ENCODE measurements around the gene ABLIM3. TPM values are rescaled to one million over a fixed set of nuclear protein-coding genes. Genes with fewer than 3 reads are reported as not detected.

Gene ABLIM3
- total RNA-seq, 3 donors from 2014 or later (not counting 1 experiment from before 2014, with no cell fraction given), result 0.41 to 2.4 (median 1.2) TPM

DNA sequence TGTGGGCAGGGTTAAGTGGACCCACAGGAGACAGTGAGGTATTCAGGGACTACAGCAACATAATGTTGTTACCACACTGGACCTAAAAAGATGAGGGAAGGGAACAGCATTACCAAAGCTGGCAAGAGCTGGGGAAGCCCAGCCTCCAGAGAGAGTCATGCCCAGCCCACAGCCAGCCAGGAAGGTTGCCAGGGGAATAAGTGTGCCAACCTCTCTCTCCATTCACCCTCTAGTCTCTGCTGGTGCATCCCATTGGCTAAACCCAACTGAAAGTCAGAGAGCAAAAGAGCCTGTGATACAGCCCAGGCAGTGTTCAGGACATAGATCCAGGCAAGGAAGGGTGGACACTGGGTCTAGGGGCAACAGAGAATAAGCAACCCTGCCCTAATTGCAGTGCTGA is 94.5 kb downstream of the ABLIM3 start:
- H3K4me3 Mint-ChIP-seq, result no peak overlapping the region
- peaks cover 10 to 12% of the 10 kb centered on the region in 2 donors for H3K4me1 Mint-ChIP-seq
- DNase-seq (no peak), ATAC-seq (no peak)
- Histone ChIP-seq H3K4me3 (ENCODE audit: low read length) (no peak overlapping the region), H3K27me3 (ENCODE audit: control insufficient read depth, insufficient read depth, low read length) (no peaks in the 10 kb centered on the region), H3K9me3 (ENCODE audit: control insufficient read depth, insufficient read depth, low read length) (no peaks in the 10 kb centered on the region), H3K4me1 (ENCODE audit: control insufficient read depth, insufficient read depth, low read length) (peaks cover 11% of the 10 kb centered on the region), H3K36me3 (ENCODE audit: control insufficient read depth, insufficient read depth, low read length) (no peaks in the 10 kb centered on the region), H3K27ac (ENCODE audit: low read length) (no peak overlapping the region)
- no peak overlapping the region for H3K27ac Mint-ChIP-seq
- H3K36me3 Mint-ChIP-seq, result no peaks in the 10 kb centered on the region
- TF ChIP-seq, protein P1, sequence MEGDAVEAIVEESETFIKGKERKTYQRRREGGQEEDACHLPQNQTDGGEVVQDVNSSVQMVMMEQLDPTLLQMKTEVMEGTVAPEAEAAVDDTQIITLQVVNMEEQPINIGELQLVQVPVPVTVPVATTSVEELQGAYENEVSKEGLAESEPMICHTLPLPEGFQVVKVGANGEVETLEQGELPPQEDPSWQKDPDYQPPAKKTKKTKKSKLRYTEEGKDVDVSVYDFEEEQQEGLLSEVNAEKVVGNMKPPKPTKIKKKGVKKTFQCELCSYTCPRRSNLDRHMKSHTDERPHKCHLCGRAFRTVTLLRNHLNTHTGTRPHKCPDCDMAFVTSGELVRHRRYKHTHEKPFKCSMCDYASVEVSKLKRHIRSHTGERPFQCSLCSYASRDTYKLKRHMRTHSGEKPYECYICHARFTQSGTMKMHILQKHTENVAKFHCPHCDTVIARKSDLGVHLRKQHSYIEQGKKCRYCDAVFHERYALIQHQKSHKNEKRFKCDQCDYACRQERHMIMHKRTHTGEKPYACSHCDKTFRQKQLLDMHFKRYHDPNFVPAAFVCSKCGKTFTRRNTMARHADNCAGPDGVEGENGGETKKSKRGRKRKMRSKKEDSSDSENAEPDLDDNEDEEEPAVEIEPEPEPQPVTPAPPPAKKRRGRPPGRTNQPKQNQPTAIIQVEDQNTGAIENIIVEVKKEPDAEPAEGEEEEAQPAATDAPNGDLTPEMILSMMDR (IDR thresholded peaks at IDR 0.05), result no peak
- peaks cover 0 to 10% of the 10 kb centered on the region in 2 donors for H3K27me3 Mint-ChIP-seq (ENCODE audit: low read depth in 2 of 2)
- H3K9me3 Mint-ChIP-seq, result peaks cover 0 to 2% of the 10 kb centered on the region in 2 donors
- intact Hi-C loops (cut with micrococcal nuclease), result no loop called here

DNA sequence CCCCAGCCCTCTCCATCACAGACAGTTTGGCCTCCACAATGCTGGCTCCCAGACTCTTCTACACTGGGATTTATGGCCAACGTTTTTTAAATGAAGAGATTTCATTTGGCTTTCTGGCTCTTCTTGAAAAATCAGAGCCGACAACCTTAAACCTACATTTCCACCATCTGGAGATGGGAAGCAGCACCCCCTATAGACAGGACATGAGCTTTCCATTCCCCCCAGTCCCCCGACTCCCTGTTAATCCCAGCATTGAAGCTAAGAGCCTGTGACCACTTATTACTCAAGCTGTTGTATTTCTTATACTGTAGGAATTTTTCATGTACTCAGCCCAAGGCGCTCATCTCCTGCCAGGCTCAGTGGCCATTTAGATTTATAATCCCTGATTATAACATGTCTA is 96.4 kb downstream of the ABLIM3 start:
- H3K27ac Mint-ChIP-seq, result no peak overlapping the region
- 74% methylated on average over 4 of the region's 4 CpGs for WGBS (ENCODE audit: insufficient coverage)
- no peak overlapping the region for H3K4me3 ChIP-seq (ENCODE audit: low read length)

DNA sequence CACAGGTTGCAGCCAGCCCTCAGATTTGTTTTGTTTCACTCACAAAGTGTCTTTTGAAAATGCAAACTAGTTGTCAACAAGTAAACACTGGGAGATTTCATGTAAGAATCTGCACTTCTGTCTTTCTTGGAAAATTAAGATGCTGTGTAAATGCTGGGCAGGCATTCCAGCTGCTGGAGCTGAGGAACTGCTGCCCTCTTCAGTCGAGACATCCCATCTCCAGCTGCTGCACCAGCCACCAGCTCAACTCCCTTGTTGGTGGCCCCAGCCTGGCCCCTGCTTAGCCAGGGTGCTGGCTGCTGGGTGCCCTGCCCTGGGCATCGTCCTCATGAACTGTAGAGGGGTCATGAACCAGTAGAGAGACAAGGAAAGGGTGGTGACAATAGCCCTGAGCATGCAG is 97.2 kb downstream of the ABLIM3 start:
- Histone ChIP-seq H3K36me3 (ENCODE audit: control insufficient read depth, insufficient read depth, low read length) (no peaks in the 10 kb centered on the region), H3K9me3 (ENCODE audit: control insufficient read depth, insufficient read depth, low read length) (no peaks in the 10 kb centered on the region), H3K27me3 (ENCODE audit: control insufficient read depth, insufficient read depth, low read length) (no peaks in the 10 kb centered on the region), H3K4me1 (ENCODE audit: control insufficient read depth, insufficient read depth, low read length) (peaks cover 14% of the 10 kb centered on the region), H3K4me3 (ENCODE audit: low read length) (no peak overlapping the region), H3K27ac (ENCODE audit: low read length) (no peak overlapping the region)
- peaks cover 18 to 19% of the 10 kb centered on the region in 2 donors for H3K4me1 Mint-ChIP-seq
- H3K4me3 Mint-ChIP-seq, result no peak overlapping the region
- H3K36me3 Mint-ChIP-seq, result no peaks in the 10 kb centered on the region
- TF ChIP-seq, protein P1 (IDR thresholded peaks at IDR 0.05), result no peak
- ATAC-seq (no peak), DNase-seq (no peak)
- WGBS (ENCODE audit: insufficient coverage), result 63% methylated on average over 2 of the region's 2 CpGs
- peaks cover 0 to 4% of the 10 kb centered on the region in 2 donors for H3K27me3 Mint-ChIP-seq (ENCODE audit: low read depth in 2 of 2)
- H3K27ac Mint-ChIP-seq, result no peak overlapping the region
- H3K9me3 Mint-ChIP-seq, result peaks cover 0 to 4% of the 10 kb centered on the region in 2 donors
- intact Hi-C loops (cut with micrococcal nuclease), result no loop called here

More for the DNA sequence above, 96.4 kb downstream of the ABLIM3 start:
- Histone ChIP-seq H3K9me3 (ENCODE audit: control insufficient read depth, insufficient read depth, low read length) (no peaks in the 10 kb centered on the region), H3K27me3 (ENCODE audit: control insufficient read depth, insufficient read depth, low read length) (no peaks in the 10 kb centered on the region), H3K4me1 (ENCODE audit: control insufficient read depth, insufficient read depth, low read length) (peaks cover 14% of the 10 kb centered on the region), H3K36me3 (ENCODE audit: control insufficient read depth, insufficient read depth, low read length) (no peaks in the 10 kb centered on the region), H3K27ac (ENCODE audit: low read length) (no peak overlapping the region)
- no peak overlapping the region for H3K4me3 Mint-ChIP-seq
- no peaks in the 10 kb centered on the region for H3K36me3 Mint-ChIP-seq
- intact Hi-C loops (cut with micrococcal nuclease), result no loop called here
- H3K4me1 Mint-ChIP-seq, result peaks cover 18 to 19% of the 10 kb centered on the region in 2 donors
- peaks cover 0 to 9% of the 10 kb centered on the region in 2 donors for H3K27me3 Mint-ChIP-seq (ENCODE audit: low read depth in 2 of 2)
- DNase-seq (no peak), ATAC-seq (no peak)
- TF ChIP-seq, protein P1 (IDR thresholded peaks at IDR 0.05), result no peak
- peaks cover 0 to 4% of the 10 kb centered on the region in 2 donors for H3K9me3 Mint-ChIP-seq

DNA sequence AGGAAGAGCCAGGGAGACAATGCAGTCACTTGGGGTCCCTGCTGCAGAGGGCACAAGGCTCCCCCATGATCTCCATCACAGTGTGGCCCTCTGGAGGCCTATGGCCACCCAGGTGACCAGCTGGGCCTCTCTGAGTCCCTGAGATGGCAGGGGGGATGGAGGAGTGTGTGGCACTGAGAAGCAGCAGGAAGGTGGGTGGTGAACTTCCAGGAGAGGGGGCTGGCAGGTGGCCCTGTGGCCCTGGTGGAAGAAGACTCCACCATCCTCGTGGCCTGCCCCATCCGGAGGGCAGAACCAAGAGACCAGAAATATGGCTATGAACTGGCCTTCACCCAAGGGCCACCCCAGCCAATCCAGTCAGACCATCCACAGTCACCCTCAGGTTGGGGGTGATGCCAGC is 98.6 kb downstream of the ABLIM3 start:
- Histone ChIP-seq H3K9me3 (ENCODE audit: control insufficient read depth, insufficient read depth, low read length) (no peaks in the 10 kb centered on the region), H3K27ac (ENCODE audit: low read length) (peak overlapping the region; percentile 24), H3K4me1 (ENCODE audit: control insufficient read depth, insufficient read depth, low read length) (peaks cover 14% of the 10 kb centered on the region), H3K4me3 (ENCODE audit: low read length) (no peak overlapping the region), H3K27me3 (ENCODE audit: control insufficient read depth, insufficient read depth, low read length) (no peaks in the 10 kb centered on the region), H3K36me3 (ENCODE audit: control insufficient read depth, insufficient read depth, low read length) (no peaks in the 10 kb centered on the region)
- Mint-ChIP-seq H3K36me3 (no peaks in the 10 kb centered on the region), H3K9me3 (peaks cover 0 to 4% of the 10 kb centered on the region in 2 donors), H3K4me3 (no peak overlapping the region), H3K4me1 (peaks cover 18 to 19% of the 10 kb centered on the region in 2 donors), H3K27me3 (ENCODE audit: low read depth in 2 of 2) (peaks cover 0 to 3% of the 10 kb centered on the region in 2 donors), H3K27ac (peak overlapping the region; percentile 77 to 83)
- peak in 1 of 3 donors; percentile 5 for ATAC-seq
- intact Hi-C loops (cut with micrococcal nuclease), result no loop called here
- WGBS (ENCODE audit: insufficient coverage), result 56% methylated on average over 2 of the region's 2 CpGs
- TF ChIP-seq, protein P1 (IDR thresholded peaks at IDR 0.05), result no peak
- no peak for DNase-seq

Measured in natural killer cell (primary cell).